DMS114 treated with DMSO at 0.1 percent for 48 hours (cell line): ENCODE results near the gene CLIP2.
A peak's percentile ranks its signal among the peaks of the same experiment; 100 is the strongest.
"Not testable (repeated sequence)": the region's sequence is repeated elsewhere in the genome, so short reads cannot be mapped to it uniquely, and the experiment has no call there.

ENCODE experiments used
- DNase-seq: peaks from one replicate; lab custom pipeline; 2025; ENCODE audit not compliant: unreplicated experiment; lab: John Stamatoyannopoulos, UW

CLIP2 gene

DNA sequence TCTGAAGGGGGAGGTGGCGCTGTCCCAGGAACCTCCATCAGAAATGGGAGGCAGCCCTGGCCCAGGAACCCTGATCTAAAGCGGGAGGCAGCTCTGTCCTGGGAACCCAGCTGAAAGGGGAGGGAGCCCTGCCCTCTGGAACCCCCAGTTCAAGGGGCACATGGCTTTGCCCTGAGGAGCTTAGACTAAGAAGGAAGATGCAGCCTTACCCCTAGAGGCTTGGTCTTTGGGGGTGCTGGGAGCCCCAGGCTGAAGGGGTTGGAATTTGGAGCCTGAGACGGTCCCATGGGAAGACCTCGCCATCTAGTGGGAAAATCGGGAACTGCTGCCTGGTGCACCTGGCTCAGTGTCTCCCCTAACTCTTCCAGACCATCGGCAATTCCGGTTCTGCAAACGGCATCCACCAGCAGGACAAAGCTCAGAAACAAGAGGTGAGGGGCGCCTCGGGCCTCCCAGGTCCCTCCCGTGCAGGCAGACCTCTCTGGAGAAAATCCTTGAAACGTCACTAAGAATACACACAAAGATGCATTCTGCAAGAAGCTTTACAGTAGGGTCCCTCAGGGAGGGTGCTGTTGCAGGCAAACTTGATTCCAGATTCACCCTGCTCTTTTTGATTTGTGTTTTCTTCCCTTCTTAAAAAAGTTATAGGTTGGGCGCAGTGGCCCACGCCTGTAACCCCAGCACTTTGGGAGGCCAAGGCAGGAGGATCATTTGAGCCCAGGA, 112.1 kb downstream of the CLIP2 start:
- DNase-seq = peak; percentile 47

DNA sequence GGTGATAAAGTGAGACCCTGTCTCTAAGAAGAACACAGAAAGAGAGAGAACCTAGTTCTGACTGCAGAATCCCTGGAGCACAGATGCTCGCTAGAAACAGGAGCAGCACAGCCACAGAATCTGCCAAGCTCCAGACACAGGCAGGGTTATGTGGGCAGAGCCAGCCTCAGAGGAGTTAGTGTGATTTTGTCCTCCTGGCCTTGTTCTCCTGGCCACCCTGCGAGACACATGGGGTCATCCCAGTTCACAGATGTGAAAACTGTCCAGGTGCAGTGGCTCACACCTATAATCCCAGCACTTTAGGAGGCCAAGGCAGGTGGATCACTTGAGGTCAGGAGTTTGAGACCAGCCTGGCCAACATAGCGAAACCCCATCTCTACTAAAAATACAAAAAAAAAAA, 113.5 kb downstream of the CLIP2 start:
- DNase-seq = not testable (repeated sequence)

DNA sequence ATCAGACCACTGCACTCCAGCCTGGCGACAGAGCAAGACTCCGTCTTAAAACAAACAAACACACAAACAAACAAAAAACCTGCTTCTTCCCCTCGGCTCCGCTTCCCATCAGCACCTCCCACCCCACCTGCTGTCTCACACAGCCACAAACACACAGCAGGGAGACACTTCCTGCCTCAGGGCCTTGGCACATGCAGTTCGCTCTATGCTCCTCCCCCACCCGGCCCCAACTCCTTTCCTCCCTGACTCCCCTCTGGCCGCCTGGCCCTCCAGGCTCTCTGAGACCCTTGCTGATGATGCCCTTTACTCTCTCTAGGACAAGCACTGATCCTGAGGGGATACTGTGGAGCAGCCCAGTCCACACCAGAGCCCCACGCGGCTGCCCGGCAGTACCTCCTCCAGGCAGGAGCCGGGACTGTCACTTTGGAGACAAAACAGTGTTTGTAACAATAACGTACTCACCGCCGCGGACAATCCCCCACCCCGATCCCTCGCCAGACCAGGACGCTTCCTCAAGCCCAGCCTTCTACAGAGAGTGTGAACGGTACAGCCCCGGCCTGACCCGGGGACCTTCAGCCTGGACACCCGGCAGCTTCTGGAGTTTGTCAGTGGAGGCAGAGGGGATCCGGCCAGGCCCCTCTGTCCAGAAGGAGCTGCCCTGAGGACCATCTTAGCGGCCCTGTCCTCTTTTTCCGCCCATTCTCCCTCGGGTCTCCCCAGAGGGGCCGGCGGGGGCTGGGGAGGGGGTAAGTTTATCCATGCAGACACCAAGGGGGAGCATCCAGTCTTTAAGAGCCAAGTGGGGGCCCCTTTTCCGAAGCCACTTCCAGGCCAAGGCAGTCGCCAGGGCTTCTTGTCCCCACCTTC, 114.5 kb downstream of the CLIP2 start:
- no peak for DNase-seq

DNA sequence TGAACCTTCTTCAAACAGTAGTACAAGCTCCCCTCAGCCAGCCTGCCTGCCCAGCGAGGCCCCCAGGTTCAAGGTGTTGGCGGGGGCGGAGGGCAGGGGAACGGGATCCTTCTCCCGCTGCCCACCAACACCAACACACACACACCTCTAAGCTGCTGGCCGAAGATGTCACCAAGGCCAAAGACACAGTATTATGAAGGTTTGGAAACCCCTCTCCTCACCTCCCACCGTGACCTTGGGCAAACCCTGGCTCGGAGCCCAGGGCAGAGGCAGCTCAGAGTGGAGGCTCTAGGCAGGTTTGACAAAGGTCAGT, 115.1 kb downstream of the CLIP2 start:
- no peak for DNase-seq

DNA sequence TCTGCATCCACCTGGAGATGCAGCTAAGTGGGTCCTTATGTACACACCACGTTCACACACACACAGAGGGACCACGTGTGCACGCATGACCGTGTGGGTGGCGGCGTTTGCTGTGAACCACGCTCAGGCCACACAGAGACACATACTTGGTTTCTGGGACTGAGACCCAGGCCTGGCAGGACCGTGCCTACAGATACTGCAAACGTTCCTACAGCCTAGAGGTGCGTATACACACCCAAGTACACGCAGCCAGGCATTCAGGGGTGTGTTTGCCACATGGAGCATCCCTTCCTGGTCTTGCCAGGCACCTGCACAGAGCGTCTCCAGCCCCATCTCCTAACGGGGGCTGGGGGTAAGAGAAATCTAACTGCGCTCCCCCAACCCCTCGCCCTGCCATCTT, 115.5 kb downstream of the CLIP2 start:
- DNase-seq = no peak

DNA sequence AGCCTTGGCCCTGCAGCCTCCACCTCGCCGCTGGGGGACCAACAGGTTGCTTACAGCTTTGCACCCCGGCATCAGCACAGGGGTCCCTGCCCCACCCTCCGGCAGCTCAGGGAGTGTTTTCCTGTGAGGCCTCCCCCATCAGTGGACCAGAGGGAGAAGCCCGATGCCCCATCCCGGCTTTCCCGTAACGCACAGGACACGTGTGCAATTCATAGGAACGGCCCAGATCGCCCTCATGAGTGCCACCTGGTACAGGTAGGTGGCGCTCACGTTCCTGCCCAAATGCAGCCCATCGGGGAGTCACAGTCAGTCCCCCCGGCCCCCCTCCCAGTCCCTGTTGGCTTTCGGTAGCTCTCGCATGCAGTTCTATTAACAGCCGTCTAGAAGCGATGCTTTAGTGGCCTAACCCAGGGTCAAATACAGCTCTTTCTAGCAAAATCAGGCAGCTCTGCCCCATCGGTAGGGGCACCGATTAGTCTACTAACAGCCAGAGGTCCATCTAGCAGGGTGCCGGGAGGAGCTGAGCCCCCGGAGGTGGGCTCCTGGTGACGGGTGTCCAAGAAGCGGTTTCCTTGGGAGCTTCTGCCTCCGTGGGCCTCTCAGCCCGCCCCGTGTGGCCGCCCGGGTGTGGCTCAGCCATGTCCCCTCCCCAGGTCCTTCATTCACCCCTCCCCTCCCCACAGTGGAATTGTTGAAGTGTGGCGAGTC, 116.1 kb downstream of the CLIP2 start:
- no peak for DNase-seq

DNA sequence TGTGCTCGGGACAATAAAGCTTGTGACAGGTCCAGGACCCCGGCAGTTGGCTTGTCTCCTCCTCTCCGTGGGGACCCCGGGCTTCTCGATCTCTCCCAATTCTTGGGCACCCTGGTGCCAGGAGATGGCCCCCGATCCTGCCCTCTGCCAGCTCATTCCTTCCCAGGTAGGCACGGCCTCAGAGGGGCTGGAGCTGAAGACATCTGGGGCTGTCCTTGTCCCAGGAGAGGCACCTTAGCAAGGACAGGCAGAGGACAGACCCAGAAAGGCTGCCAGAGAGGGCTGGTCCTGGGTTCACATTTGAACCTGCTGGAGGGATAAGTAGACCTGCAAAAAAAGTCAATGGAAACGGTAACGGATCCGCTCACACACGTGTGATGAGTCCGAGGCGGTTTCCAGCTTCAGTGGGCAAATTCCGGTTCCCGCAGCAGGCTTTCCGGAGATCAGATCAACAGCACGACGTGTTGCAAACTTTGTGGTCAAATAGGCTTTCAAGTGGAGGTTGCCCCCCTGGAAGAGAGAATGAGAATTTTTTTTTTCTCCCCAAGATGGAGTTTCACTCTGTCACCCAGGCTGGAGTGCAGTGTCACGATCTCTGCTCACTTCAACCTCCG, 116.8 kb downstream of the CLIP2 start:
- no peak for DNase-seq

DNA sequence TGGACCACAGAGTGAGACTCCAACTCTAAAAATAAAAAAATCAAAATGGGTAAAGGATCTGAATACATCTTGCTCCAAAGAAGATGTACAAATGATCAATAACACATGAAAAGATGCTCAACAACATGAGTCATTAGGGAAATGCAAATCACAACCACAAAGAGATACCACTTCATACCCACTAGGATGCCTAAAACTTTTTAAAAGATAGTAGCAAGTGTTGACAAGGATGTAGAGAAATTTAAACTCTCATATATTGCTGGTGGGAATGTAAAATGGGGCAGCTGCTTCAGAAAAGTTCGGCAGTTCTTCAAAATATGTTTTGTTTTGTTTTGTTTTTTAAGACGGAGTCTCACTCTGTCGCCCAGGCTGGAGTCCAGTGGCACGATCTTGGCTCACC, 118.8 kb downstream of the CLIP2 start:
- no peak for DNase-seq

DNA sequence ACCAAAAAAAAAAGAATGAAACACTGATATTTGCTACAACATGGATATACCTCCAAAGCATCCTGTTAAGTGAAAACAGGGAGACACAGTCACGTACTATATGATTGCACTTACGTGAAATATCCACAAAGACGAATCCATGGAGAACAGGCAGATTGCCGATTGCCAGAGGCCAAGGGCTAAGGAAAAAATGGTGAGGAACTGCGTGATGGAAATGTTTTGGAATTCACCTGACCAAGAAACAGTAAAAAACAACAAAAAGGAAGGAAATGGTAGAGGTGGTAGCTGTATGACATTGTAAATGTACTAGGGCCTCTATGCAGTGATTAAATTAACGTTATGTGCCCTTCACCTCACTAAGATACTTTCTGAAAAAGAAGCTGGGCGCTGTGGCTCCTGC, 120.4 kb downstream of the CLIP2 start:
- DNase-seq = no peak

DNA sequence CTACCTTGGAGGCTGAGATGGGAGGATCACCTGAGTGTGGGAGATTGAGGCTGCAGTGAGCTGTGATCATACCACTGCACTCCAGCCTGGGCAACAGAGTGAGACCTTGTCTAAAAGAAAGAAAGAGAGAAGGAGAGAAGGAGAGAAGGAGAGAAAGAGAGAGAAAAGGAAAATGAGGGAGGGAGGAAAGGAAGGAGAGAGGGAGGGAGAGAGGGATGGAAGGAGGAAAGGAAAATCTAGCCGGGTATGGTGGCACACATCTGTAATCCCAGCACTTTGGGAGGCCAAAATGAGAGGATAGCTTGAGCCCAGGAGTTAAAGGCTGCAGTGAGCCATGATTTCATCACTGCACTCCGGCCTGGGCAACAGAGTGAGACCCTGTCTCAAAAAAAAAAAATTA, 121.6 kb downstream of the CLIP2 start:
- DNase-seq = no peak

DNA sequence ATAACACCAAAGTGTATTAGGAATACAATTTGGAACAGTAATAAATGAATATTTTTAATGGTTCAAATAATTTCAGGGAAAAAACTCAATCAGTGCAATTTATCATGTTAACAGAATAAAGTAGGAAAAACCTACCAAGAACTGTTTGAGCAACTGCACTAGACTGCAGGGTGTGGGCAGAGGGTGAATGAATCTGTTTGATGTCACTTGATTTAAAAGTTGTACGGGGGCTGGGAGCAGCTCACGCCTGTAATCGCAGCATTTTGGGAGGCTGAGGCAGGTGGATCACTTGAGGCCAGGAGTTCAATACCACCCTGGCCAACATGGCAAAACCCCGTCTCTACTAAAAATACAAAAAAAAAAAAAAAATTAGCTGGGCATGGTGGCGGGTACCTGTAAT, 122.4 kb downstream of the CLIP2 start:
- DNase-seq = not testable (repeated sequence)

DNA sequence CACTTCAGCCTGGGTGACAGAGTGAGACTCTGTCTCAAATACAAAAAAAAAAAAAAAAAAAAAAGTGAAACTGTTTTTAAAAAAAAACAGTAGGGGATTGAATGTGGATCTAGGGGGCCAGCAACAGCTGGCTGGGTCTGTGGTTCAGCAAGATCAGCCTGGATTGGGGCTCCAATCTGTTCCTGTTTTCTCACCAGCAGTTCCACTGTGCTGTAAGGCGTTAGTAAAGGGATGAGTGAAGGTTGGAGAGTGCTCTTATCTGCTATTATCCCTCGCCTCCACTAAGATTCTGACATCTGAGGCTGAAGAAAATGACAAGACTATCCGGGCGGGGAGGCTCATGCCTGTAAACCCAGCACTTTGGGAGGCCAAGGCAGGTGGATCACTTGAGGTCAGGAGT, 122.8 kb downstream of the CLIP2 start:
- DNase-seq = no peak

DNA sequence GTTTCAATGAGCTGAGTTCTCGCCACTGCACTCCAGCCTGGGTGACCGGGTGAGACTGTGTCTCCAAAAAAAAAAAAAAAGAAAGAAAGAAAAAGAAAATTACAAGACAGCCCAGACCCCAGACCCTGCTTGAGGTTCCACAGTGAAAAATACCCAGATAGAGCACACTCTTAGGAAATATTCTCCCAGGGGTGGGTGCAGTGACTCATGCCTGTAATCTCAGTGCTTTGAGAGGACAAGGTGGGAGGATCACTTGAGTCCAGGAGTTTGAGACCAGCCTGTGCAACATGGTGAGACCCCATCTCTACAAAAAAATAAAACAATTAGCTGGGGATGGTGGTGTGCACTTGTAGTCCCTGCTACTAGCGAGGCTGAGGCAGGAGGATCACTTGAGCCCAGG, 123.4 kb downstream of the CLIP2 start:
- no peak for DNase-seq

DNA sequence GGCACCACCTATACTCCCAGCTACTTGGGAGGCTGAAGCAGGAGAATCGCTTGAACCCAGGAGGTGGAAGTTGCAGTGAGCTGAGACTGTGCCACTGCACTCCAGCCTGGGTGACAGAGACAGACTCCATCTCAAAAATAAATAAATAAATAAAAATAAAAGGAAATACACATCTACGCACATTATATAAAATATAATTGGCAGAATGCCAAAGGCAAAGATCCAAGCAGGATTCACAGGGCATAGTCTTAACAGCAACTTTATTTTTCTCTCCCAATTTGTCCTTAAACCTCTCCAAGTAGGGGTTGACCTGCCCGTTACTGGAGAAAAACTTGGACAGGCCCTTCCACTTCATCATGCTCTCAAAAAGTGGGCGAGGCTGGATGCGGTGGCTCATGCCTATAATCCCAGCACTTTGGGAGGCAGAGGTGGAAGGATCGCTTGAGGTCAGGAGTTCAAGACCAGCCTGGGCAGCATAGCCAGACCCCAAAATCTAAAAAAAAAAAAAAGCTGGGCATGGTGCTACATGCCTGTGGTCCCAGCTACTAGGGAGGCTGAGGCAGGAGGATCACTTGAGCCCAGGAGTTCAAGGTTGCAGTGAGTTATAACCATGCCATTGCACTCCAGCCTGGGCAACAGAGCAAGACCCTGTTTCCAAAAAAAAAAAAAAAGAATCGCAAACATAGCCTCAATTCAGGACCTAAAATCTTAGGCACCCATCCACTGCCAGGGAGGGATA, 125.6 kb downstream of the CLIP2 start:
- not testable (repeated sequence) for DNase-seq

DNA sequence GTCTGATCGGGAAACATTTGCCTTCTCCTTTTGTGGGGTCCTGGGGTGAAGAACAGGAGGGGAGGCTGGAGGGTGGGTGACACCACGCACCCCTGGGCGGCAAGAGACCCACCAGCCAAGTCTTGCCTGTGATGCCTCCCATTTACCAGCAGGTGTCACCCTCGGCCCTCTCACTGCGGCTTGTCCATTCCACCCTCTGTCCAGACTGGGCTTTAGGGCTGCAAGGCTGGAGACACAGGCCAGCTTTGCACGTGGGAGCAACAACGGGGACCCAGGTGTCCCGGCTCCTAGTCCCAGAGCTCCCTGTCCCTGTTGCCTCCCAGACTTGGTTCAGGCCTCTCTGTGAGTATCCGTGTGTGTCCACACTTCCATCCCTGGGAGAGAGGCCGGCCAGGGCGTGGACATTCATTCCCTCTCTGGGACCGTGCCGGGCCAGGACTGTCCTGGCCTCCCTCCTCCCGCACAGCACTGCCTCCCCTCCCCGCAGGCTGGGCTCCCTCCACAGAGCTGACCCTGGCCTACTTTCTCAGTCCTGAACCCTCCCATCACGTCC, 128.3 kb downstream of the CLIP2 start:
- DNase-seq = peak; percentile 57

DNA sequence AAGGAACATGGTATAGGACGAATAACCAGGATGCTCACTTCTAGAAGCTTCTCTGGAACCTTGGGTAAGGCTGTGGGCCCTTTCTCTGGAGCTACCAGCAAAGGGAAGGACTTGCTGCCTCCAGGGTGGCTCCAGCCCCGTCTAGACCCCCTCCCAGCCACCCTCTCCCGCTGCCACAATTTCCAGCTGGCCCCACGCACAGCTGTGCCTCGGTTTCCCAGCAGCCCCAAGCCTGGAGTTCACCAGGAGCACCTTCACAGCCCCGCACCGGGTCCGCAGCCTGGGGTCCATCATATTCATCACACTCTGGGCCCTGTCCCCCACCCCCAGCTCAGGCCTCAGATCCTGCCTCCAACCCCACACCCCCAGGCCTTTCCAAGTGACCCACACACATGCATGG, 128.9 kb downstream of the CLIP2 start:
- DNase-seq = no peak

DNA sequence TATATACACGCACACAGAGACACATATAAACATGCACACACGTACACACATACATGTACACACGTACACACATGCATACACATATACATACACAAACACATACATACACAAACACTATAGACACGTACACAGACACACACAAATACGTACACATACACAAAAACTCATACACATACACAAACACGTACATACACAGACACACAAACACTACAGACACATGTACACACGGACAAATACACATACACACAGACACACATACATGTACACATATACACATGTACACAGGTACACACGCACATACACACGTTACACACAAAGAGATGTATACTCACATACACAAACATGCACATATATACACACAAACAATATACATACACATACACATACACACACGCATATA, 129.3 kb downstream of the CLIP2 start:
- DNase-seq = no peak

DNA sequence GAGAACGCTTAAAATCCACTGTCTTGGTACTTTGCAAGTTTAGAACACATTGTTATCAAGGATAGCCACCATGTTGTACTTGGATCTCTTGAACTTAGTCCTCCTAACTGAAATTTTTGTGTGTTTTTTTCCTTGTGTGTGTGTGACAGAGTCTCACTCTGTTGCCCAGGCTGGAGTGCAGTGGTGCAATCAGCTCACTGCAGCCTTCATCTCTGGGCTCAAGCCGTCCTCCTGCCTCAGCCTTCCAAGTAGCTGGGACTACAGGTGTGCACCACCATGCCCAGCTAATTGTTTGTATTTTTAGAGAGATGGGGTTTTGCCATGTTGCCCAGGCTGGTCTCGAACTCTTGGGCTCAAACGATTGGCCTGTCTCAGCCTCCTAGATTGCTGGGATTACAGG, 130.0 kb downstream of the CLIP2 start:
- not testable (repeated sequence) for DNase-seq

DNA sequence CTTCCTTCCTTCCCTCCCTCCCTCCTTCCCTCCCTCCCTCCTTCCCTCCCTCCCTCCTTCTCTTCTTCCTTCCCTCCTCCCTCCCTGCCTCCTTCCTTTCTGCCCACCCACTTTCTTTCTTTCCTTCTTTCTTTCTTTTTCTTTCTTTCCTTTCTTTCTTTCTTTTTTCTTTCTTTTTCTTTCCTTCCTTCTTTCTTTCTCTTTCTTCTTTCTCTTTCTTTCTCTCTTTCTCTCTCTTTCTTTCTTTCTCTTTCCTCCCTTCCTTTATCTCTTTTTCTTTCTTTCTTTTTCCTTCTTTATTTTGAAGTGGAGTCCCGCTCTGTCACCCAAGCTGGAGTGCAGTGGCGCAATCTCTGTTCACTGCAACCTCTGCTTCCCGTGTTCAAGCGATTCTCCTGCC, 130.8 kb downstream of the CLIP2 start:
- DNase-seq = no peak

DNA sequence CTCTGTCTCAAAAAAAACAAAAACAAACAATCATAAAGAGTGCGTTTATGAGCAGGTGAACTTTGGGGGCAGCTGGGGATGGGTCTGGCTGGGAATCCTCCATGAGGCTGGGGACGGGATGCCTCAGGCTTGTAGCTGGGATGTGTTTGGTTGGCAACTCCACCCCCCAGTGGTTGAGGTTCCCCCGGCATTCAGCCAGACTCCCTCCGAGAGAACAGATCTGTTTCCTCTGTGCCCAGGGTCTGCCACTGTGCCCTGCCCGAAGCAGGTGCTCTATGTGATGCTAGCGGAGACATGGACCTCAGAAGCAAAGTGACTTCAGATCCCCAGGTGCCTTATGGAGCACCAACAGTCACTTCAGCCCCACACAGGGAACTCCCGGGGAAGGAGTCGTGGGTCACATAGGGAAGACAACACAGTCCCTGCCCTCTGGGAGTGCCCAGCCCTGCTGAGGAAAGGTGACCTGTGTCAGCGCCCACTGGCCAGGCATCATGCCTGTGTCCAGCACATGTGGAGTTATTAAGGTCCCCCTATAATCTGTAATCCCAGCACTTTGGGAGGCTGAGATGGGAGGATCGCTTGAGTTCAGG, 135.2 kb downstream of the CLIP2 start:
- no peak for DNase-seq
